ENCODE data around the gene ALKBH7.
A peak's percentile ranks its signal among the peaks of the same experiment; 100 is the strongest.

ALKBH7 gene

GRCh38 chr19:6402058-6402457, 29.5 kb downstream of the ALKBH7 start:
- no peak for DNase-seq

GRCh38 chr19:6402837-6403608, 30.4 kb downstream of the ALKBH7 start:
- DNase-seq: no peak

DNA sequence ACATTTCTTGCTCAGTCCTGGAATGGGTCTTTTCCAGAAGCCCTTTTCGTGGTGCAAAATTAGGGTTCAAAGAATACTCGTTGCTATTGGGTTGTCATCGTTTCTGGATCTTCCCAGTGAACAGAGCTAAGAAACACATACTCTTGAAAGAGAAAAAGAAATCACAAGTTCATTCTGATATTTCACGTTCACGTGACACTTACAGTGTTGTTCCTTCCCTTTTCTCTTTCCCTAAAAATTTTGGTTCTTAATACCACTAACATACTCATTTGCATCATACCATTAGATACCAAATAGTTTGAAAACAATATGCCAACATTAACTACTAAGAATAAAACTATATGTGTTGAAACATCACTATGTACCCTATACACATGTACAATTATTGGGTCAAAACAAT, 33.8 kb downstream of the ALKBH7 start:
- no peak for DNase-seq

GRCh38 chr19:6409346-6409745, 36.8 kb downstream of the ALKBH7 start:
- no peak for DNase-seq

DNA sequence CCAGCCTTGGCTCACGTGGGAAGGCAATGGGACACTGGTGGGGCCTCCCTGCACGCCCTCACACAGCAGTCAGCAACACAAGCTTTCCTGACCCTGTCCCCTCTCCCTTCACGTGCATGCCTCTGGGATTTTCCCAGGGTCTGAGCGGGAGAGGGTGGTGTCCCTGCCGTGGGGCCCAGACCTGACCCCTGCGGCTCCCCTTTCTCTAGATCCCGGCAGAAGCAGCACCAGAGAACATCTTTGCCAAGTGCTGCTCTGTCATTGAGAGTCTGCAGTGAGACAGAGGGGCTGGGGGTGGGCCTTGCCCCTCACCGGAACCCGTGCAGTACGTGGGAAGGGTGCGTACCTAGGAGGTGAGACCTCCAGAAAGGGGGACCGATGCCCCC, 39.5 kb downstream of the ALKBH7 start:
- DNase-seq: no peak

GRCh38 chr19:6412447-6413091, 40.0 kb downstream of the ALKBH7 start:
- peak; percentile 42 to 56 for DNase-seq

DNA sequence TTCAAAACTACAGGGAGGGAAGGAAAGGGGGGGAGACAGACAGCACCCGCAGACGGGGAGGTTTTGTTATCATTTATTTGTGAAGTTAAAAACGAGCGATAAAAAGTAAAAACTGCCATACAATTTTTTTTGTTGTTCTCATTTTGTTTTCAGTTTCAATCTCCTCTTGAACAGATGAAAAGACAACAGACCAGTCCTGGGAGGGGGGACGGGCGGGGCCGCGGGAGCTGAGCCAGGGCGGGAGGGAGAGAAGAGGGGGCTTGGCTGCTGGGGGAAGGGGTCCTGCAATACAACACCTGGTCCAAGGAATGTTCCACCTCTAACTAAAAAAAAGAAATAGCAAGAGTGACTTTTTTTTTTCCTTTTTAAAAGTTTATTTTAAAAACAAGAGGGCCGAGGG, 40.7 kb downstream of the ALKBH7 start:
- DNase-seq: no peak

DNA sequence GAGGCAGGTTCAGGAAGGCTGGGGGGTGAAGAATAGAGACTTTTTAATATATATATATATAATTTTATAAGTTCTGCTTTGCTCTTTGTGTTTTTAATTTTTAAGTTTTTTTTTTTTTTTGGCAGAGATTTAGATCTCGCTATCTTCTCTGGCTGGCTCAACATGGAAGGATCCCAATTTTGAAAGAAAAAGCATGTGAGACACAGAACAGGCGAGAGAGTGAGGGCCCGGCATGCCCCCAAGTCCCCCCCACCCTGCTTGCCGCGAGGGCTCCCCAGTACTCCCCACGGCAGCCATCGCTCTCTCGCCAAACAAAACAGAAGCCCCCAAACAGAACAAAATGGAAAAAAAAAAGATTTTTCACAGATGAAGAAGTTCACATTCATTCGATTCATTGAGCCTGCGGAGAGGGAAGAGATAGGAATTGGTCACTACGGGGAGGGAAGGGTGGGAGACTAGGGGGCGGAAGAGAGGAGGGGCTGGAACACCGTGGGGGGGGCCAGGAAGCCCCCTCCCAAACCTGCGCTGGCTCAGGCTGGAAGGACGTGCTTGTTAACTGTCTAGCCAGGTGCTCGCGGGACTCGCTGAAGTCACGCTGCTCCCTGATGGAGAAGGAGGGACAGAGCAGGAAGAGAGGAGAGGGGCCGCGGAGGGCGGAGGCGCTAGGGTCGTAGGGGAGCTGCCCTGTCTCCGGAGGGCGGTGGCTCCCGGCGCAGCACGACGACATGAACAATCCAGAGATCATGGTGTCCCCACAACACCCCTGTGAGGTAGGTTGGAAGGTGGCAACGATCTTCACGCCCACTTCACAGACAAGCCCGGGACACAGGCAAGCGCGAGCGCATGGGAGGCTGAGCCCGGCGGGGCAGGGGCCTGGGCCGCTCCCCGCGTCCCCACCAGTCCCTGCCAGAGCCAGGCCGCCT, 41.4 kb downstream of the ALKBH7 start:
- no peak for DNase-seq

DNA sequence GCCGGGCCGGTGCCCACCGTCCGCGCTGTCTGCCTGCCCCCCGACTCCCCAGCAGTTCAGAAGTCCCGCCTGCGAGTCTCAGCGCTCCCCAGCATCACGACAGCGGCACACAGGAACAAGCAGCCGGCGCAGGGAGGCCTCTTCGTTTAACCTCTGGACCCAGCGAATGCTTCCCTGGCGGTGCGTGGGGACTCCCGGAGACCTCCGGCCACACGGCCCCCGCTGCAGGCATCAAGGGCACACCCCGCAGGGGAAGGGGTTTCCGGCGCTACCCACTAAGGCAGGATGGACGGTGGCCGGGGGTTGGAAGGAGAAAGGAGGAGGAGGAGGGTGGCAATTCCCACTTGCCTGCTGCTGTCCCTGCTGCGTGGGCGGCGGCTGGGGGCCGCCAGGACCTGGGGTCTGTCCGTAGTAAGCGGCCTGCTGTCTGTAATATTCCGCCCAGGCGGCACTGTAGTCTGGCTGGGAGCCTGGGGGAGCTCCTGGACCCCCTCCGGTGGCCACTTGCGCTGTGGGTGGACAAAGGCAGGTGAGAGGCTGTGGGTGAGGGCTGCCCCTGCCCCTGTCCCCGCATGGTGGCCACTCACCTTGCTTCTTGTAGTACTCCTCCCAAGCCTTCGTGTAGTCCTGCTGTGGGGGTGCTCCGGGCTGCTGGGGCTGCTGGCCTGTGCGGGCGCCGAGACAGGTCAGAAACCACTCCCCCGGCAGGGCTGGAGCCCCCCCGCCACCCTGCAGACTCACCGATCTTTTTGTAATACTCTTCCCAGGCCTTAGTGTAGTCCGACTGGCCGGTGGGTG, 42.4 kb downstream of the ALKBH7 start:
- no peak for DNase-seq

DNA sequence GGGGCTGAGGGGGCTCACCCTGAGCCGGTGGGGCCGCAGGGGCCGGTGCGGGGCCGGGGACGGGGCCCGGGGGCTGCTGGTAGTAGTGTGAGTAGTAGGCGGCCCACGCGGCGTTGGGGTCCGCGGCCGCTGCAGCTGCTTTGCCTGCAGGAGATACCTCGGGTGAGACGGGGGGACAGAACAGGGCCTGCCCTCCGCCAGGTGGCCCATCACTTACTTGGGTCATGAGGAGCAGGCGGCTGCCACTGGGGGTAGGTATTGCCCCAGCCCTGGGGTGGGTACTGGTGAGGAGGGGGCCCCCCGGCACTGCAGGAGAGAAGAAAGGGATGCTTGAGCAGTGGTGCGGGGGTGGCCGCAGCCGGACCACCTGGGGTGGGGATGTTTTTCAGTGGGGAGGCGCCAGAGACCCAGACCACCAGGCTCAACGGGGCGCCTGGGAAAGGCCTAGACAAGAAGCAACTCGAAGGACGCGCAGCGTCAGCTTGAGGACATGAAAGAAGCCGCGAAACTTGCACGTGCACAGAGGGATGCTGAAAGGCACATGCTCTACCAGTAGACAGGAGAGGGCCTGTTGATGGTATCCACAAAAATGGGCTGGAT, 43.1 kb downstream of the ALKBH7 start:
- no peak for DNase-seq

- DNase-seq: no peak
Observed at GRCh38 chr19:6416658-6417405, 44.2 kb downstream of the ALKBH7 start.

- DNase-seq: no peak
Observed at GRCh38 chr19:6417713-6418561, 45.3 kb downstream of the ALKBH7 start.

DNA sequence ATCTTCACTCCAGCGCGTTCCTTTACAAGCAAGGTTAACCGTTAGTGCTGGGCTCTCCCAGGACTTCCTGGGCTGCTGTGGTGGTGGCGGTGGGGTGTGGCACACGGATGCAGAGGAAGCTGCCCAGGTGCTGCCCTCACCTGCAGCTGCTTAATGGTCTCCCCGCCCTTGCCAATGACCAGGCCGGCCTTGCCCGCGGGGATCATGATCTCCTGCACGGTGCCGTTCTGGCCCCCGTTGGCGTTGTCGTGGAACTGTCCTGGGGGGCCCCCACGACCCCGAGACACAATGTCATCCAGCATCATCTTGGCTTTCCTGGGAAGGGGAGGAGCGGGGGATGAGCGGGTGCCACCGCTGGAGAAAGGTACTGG, 46.0 kb downstream of the ALKBH7 start:
- DNase-seq: no peak

GRCh38 chr19:6421075-6422014, 48.8 kb downstream of the ALKBH7 start:
- no peak for DNase-seq

- peak in 1 of 2 donors; percentile 22 for DNase-seq
Observed at GRCh38 chr19:6423499-6424194, 51.1 kb downstream of the ALKBH7 start.

GRCh38 chr19:6424195-6424938, 51.8 kb downstream of the ALKBH7 start, which contains the start of gene KHSRP:
Gene KHSRP, minus strand, starts transcription at chr19:6424811. Its CDS starts 110 bp downstream, at chr19:6424701.
- DNase-seq: peak in 1 of 2 donors; percentile 30
